ENCODE results near the gene PTTG1IP.

GRCh38 chr21:44815852-44816628, 57.5 kb downstream of the PTTG1IP start:
- no peak for TF ChIP-seq CTCF (IDR thresholded peaks at IDR 0.05)
- TF ChIP-seq POLR2A (IDR thresholded peaks at IDR 0.05) = no peak
- TF ChIP-seq POLR2AphosphoS5 (IDR thresholded peaks at IDR 0.05) = no peak
- TF ChIP-seq EP300 (IDR thresholded peaks at IDR 0.05) = no peak
